ENCODE measurements around the gene TMPRSS13.
A peak's percentile ranks its signal among the peaks of the same experiment; 100 is the strongest.
"Not testable (repeated sequence)": the region's sequence is repeated elsewhere in the genome, so short reads cannot be mapped to it uniquely, and the experiment has no call there.

Gene TMPRSS13

GRCh38 chr11:117950301-117950700 lies 21.1 kb upstream of the TMPRSS13 start:
- no peak overlapping the region for H3K4me3 ChIP-seq (ENCODE audit: low read depth, low read length)
- peak; percentile 38 for TF ChIP-seq CTCF (IDR thresholded peaks at IDR 0.05; ENCODE audit: low read depth, low read length, missing control alignments)
- no peak for DNase-seq (ENCODE audit: low read depth)

GRCh38 chr11:117949062-117949461 lies 19.9 kb upstream of the TMPRSS13 start:
- no peak for TF ChIP-seq CTCF (IDR thresholded peaks at IDR 0.05; ENCODE audit: low read depth, low read length, missing control alignments)
- DNase-seq (ENCODE audit: low read depth) = no peak
- H3K4me3 ChIP-seq (ENCODE audit: low read depth, low read length) = no peak overlapping the region

GRCh38 chr11:117948466-117948865 lies 19.3 kb upstream of the TMPRSS13 start:
- DNase-seq (ENCODE audit: low read depth); H3K4me3 ChIP-seq (ENCODE audit: low read depth, low read length): not testable (repeated sequence)

DNA sequence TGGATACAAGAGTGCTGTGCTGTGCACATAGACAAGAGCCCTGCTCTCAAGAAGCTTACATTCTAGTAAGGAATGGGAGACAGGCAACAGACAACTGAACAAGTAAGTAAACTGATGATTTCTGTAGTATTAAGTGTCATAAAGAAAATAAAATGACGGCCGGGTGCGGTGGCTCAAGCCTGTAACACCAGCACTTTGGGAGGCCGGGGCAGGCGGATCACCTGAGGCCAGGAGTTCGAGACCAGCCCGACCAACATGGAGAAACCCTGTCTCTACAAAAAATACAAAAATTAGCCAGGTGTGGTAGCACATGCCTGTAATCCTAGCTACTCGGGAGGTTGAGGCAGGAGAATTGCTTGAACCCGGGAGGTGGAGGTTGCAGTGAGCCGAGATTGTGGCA lies 18.5 kb upstream of the TMPRSS13 start:
- H3K4me3 ChIP-seq (ENCODE audit: low read depth, low read length); DNase-seq (ENCODE audit: low read depth): not testable (repeated sequence)

DNA sequence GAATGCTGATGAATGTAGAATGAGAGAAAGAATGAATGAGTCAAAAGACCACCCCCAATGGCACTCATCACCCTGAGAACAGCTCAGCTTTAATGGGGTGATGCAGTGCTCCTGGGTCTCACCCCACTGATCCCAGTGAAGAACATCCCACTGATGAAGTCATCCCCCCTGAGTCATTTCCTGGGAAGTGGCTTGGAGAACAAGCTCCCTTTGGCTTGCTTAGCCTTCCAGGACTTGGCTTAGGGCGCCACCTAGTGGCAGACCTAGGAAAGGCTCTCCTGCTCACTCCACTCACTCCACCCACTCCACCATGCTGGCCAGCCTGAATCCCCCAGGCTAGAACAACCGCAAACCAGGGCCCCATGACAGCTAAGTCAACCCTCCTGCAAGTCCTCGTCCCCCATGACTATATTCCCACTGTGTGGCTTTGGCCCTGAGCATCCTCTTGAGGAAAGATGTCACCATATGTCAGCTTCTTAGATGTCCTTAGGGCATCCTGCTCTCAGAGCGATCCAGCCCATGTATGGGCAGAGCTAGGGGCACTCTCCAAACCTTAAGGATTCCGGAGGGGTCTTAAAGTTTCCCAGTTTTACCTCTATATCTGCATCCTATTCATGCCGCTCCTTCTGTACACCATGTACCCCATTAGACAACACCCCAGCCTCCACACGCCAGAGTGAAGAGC lies 17.8 kb upstream of the TMPRSS13 start:
- DNase-seq (ENCODE audit: low read depth) = peak; percentile 49
- TF ChIP-seq CTCF (IDR thresholded peaks at IDR 0.05; ENCODE audit: low read depth, low read length, missing control alignments) = peak; percentile 99
- no peak overlapping the region for H3K4me3 ChIP-seq (ENCODE audit: low read depth, low read length)

DNA sequence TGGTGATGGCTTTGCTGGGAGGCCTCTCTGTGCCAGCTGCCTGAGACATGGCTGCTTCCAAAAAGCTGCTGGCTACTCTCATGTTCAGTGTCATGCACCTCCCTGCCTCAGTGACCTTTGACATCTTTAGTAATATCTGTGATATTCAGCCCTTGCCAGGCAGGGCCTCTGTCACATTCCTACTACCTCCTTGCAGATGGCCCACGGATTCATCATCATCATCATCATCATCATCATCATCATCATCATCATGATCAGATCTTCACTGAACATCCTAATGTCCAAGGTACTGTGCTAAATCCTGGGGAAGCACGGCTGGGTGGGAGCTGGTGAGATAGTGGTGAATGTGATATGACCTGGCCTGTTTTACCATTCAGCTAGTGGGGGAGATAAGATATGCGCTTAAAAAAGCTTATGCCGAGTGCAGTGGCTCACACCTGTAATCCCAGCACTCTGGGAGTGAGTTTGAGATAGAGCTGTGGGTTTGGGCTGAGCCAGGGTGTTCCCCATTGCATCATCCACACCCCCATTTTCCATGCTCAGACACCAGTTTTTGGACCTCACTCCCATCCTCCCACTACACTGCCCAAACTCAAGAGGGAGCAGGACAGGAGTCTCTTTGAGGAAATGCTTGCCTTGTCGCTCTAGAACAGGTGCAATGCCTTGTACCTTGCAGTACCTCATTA lies 17.1 kb upstream of the TMPRSS13 start:
- no peak for TF ChIP-seq CTCF (IDR thresholded peaks at IDR 0.05; ENCODE audit: low read depth, low read length, missing control alignments)
- DNase-seq (ENCODE audit: low read depth) = no peak

GRCh38 chr11:117945047-117945810 lies 16.0 kb upstream of the TMPRSS13 start:
- no peak overlapping the region for H3K4me3 ChIP-seq (ENCODE audit: low read depth, low read length)
- no peak for DNase-seq (ENCODE audit: low read depth)
- peak; percentile 43 for TF ChIP-seq CTCF (IDR thresholded peaks at IDR 0.05; ENCODE audit: low read depth, low read length, missing control alignments)

More for the DNA sequence above, 17.1 kb upstream of the TMPRSS13 start:
- no peak overlapping the region for H3K4me3 ChIP-seq (ENCODE audit: low read depth, low read length)

Data from GM12864 (cell line).